Mesothelial cell of epicardium (in vitro differentiated cells): ENCODE data around the gene PPP2R2C. TPM values are rescaled to one million over a fixed set of nuclear protein-coding genes. Genes with fewer than 3 reads are reported as not detected.

Experiments
- DNase-seq, 2 experiments: peaks; one replicate each; pipeline ENCODE4 v3.0.0; 2021; ENCODE audit warnings: low spot score in 2 of 2; ENCODE audit not compliant: unreplicated experiment in 2 of 2
- H3K27ac Mint-ChIP-seq: 2 replicates; pipeline ENCODE4 v1.8.0; 2021; ENCODE audit warnings: mixed read lengths
- H3K27me3 Mint-ChIP-seq: 2 replicates; pipeline ENCODE4 v1.8.0; 2021; ENCODE audit warnings: low read depth, mixed read lengths
- H3K36me3 Mint-ChIP-seq: 2 replicates; pipeline ENCODE4 v1.8.0; 2021; ENCODE audit warnings: mixed read lengths
- H3K4me1 Mint-ChIP-seq: 2 replicates; pipeline ENCODE4 v1.8.0; 2021; ENCODE audit warnings: mixed read lengths
- H3K4me3 Mint-ChIP-seq: 2 replicates; pipeline ENCODE4 v1.8.0; 2021; ENCODE audit warnings: mild to moderate bottlenecking, moderate library complexity, mixed read lengths
- H3K9me3 Mint-ChIP-seq: 2 replicates; pipeline ENCODE4 v1.8.0; 2021; ENCODE audit warnings: mixed read lengths
- CTCF ChIP-seq: fragments of 200-600 bp; sonication (generic); IDR thresholded peaks from one replicate; pipeline ENCODE4 v1.5.0; 2021; ENCODE audit warnings: antibody characterized with exemption; ENCODE audit not compliant: unreplicated experiment
- total RNA-seq: library from RNA; stranded (reverse); gene quantifications from 3 replicates; pipeline ENCODE4 v1.2.1, GENCODE V29; 2021

The PPP2R2C gene
- total RNA-seq, 1 donor from 2014 or later = 5.2 TPM

- no peaks in the 10 kb centered on the region for H3K36me3 Mint-ChIP-seq
- peaks cover 26% of the 10 kb centered on the region for H3K27me3 Mint-ChIP-seq
- no peak overlapping the region for H3K27ac Mint-ChIP-seq
- no peak for DNase-seq
- no peak overlapping the region for H3K4me3 Mint-ChIP-seq
- H3K4me1 Mint-ChIP-seq = peaks cover 11% of the 10 kb centered on the region
- no peaks in the 10 kb centered on the region for H3K9me3 Mint-ChIP-seq
- no peak for TF ChIP-seq CTCF
Observed at GRCh38 chr4:6420036-6420435, 52.4 kb downstream of the PPP2R2C start.

- H3K4me1 Mint-ChIP-seq = peaks cover 11% of the 10 kb centered on the region
- H3K36me3 Mint-ChIP-seq = no peaks in the 10 kb centered on the region
- peaks cover 21% of the 10 kb centered on the region for H3K27me3 Mint-ChIP-seq
- H3K4me3 Mint-ChIP-seq = no peak overlapping the region
- no peaks in the 10 kb centered on the region for H3K9me3 Mint-ChIP-seq
- no peak for TF ChIP-seq CTCF
- no peak overlapping the region for H3K27ac Mint-ChIP-seq
- DNase-seq = no peak
Observed at GRCh38 chr4:6419452-6420028, 52.9 kb downstream of the PPP2R2C start.

GRCh38 chr4:6418193-6418755 is 54.1 kb downstream of the PPP2R2C start:
- Mint-ChIP-seq H3K36me3 (no peaks in the 10 kb centered on the region), H3K9me3 (no peaks in the 10 kb centered on the region), H3K4me1 (peaks cover 11% of the 10 kb centered on the region), H3K27me3 (peaks cover 16% of the 10 kb centered on the region), H3K27ac (no peak overlapping the region), H3K4me3 (no peak overlapping the region)
- DNase-seq = no peak
- TF ChIP-seq CTCF = no peak

- DNase-seq = no peak
- Mint-ChIP-seq H3K27ac (no peak overlapping the region), H3K9me3 (peaks cover 3% of the 10 kb centered on the region), H3K4me3 (no peak overlapping the region), H3K36me3 (no peaks in the 10 kb centered on the region), H3K27me3 (peaks cover 11% of the 10 kb centered on the region), H3K4me1 (peaks cover 11% of the 10 kb centered on the region)
- no peak for TF ChIP-seq CTCF
Observed at GRCh38 chr4:6417516-6418050, 54.8 kb downstream of the PPP2R2C start.

GRCh38 chr4:6416518-6417286 is 55.7 kb downstream of the PPP2R2C start:
- H3K4me1 Mint-ChIP-seq = peaks cover 11% of the 10 kb centered on the region
- DNase-seq = no peak
- no peak for TF ChIP-seq CTCF
- H3K36me3 Mint-ChIP-seq = no peaks in the 10 kb centered on the region
- H3K27ac Mint-ChIP-seq = no peak overlapping the region
- H3K9me3 Mint-ChIP-seq = peaks cover 3% of the 10 kb centered on the region
- peaks cover 11% of the 10 kb centered on the region for H3K27me3 Mint-ChIP-seq
- no peak overlapping the region for H3K4me3 Mint-ChIP-seq
